ENCODE measurements around the gene LY9.
A peak's percentile ranks its signal among the peaks of the same experiment; 100 is the strongest.

LY9 gene

DNA sequence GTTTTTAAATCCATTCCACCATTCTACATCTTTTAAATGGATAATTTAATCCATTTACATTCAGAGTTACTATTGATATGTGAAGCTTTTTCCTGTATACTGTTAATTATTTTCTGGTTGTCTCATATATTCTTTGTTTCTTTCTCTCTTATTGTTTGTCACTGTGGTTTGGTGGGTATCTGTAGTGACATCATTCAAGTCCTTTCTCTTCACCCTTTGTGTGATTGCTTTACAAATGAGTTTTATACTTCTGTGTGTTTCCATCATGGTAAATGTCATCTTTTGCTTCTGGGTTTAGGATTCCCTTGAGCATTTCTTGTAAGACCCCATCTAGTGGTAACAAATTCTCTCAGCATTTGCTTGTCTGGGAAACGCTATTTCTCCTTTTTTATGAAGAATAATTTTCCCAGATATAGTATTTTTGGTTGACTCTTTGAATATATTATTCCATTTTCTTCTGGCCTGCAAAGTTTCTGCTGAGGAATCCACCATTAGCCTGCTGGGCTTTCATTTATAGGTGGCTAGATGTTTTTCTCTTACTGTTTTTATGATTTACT, 10.2 kb downstream of the LY9 start:
- Histone ChIP-seq H3K9me3 (ENCODE audit: control insufficient read depth, insufficient read depth, low read length) (no peaks in the 10 kb centered on the region), H3K9ac (ENCODE audit: low read depth, low read length) (no peak overlapping the region), H3K27ac (ENCODE audit: low read depth, low read length) (no peak overlapping the region), H3K4me3 (ENCODE audit: low read depth, low read length) (no peak overlapping the region), H3K4me1 (ENCODE audit: control insufficient read depth, insufficient read depth, low read length) (peaks cover 19% of the 10 kb centered on the region), H3K27me3 (ENCODE audit: control insufficient read depth, insufficient read depth, low read length) (no peaks in the 10 kb centered on the region), H3K36me3 (ENCODE audit: control insufficient read depth, insufficient read depth, low read length) (no peaks in the 10 kb centered on the region)

DNA sequence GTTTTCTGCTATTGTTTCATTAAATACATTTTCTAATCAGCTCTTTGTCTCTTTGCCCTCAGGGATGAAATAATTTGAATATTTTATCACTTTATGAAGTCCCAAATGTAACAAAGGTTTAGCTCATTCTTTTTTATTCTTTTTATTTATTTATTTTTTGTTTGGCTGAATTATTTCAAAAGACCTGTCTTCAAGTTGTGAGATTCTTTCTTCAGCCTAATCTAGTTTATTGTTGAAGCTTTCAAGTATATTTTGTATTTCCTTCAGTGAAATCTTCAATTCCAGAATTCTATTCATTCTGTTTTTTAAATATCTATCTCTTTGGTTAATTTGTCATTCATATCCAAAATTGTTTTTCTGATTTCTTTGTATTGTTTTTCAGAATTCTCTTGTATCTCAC, 10.8 kb downstream of the LY9 start:
- Histone ChIP-seq H3K4me3 (ENCODE audit: low read depth, low read length) (no peak overlapping the region), H3K9me3 (ENCODE audit: control insufficient read depth, insufficient read depth, low read length) (no peaks in the 10 kb centered on the region), H3K27ac (ENCODE audit: low read depth, low read length) (no peak overlapping the region), H3K4me1 (ENCODE audit: control insufficient read depth, insufficient read depth, low read length) (peaks cover 20% of the 10 kb centered on the region), H3K36me3 (ENCODE audit: control insufficient read depth, insufficient read depth, low read length) (no peaks in the 10 kb centered on the region), H3K27me3 (ENCODE audit: control insufficient read depth, insufficient read depth, low read length) (no peaks in the 10 kb centered on the region), H3K9ac (ENCODE audit: low read depth, low read length) (no peak overlapping the region)

DNA sequence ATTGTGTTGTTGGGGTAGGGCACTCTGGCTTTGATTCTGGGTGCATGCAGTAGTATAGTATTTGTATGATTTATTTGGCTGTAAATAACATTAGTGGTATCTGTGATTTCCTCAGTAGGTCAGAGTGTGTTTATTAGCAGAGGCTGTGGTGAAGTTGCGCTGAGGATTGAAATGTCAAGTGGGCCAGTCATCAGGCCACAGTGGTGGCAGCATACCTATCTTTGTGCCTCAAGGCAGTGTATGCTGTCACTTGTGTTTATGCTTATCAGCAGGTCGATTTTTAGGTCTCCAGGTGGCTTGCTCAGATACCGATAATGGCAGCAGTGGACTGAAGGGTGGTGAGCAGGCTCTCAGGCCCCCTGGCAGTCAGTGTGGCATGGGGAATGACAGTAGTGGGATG, 11.3 kb downstream of the LY9 start:
- Histone ChIP-seq H3K4me1 (ENCODE audit: control insufficient read depth, insufficient read depth, low read length) (peaks cover 20% of the 10 kb centered on the region), H3K36me3 (ENCODE audit: control insufficient read depth, insufficient read depth, low read length) (no peaks in the 10 kb centered on the region), H3K9me3 (ENCODE audit: control insufficient read depth, insufficient read depth, low read length) (no peaks in the 10 kb centered on the region), H3K9ac (ENCODE audit: low read depth, low read length) (no peak overlapping the region), H3K27ac (ENCODE audit: low read depth, low read length) (no peak overlapping the region), H3K27me3 (ENCODE audit: control insufficient read depth, insufficient read depth, low read length) (no peaks in the 10 kb centered on the region), H3K4me3 (ENCODE audit: low read depth, low read length) (no peak overlapping the region)

DNA sequence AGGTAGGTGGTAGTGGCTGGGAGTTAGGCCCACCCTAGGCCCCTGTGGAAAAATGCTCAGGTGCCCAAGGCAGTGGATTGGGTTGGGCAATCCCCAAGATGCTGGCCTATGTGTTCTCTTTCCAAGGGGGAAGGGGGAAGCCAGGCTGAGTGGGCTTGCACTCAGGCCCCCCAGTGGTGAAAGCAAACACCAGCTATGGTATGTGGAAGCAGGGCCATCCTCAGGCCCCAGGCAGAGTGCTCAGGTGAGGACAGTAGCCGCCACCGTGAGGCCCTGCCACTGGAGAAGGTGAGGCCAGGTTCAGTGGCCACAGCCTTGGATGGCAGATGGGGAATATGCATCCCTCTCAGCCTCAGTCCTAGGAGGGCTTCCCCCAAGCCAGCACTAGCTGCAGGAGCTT, 11.8 kb downstream of the LY9 start:
- H3K27me3 ChIP-seq (ENCODE audit: control insufficient read depth, insufficient read depth, low read length): no peaks in the 10 kb centered on the region
- H3K4me3 ChIP-seq (ENCODE audit: low read depth, low read length): no peak overlapping the region
- H3K9ac ChIP-seq (ENCODE audit: low read depth, low read length): no peak overlapping the region
- no peaks in the 10 kb centered on the region for H3K36me3 ChIP-seq (ENCODE audit: control insufficient read depth, insufficient read depth, low read length)
- no peaks in the 10 kb centered on the region for H3K9me3 ChIP-seq (ENCODE audit: control insufficient read depth, insufficient read depth, low read length)
- H3K27ac ChIP-seq (ENCODE audit: low read depth, low read length): no peak overlapping the region
- H3K4me1 ChIP-seq (ENCODE audit: control insufficient read depth, insufficient read depth, low read length): peaks cover 20% of the 10 kb centered on the region

DNA sequence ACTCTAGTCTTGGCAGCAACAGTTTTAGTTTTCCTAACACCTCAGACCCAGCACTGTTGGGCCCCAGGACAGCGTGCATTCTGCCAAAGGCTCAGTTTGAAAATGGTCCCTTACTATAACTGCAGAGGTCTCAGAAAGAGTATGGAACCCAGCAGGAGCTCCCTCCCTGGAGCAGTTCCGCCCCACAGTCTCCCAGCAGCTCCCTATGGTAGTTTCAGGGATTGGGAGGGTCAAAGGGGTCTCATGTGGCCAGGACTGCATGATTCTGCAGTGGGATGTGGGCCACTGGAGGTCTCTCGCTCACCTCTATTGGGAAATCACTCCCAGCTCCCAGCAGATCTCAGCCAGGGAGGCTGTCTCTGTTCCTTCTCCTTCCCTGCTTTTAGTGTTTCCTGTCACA, 12.3 kb downstream of the LY9 start:
- H3K36me3 ChIP-seq (ENCODE audit: control insufficient read depth, insufficient read depth, low read length): no peaks in the 10 kb centered on the region
- H3K4me1 ChIP-seq (ENCODE audit: control insufficient read depth, insufficient read depth, low read length): peaks cover 20% of the 10 kb centered on the region
- H3K9ac ChIP-seq (ENCODE audit: low read depth, low read length): no peak overlapping the region
- no peaks in the 10 kb centered on the region for H3K27me3 ChIP-seq (ENCODE audit: control insufficient read depth, insufficient read depth, low read length)
- no peak overlapping the region for H3K27ac ChIP-seq (ENCODE audit: low read depth, low read length)
- no peaks in the 10 kb centered on the region for H3K9me3 ChIP-seq (ENCODE audit: control insufficient read depth, insufficient read depth, low read length)
- no peak overlapping the region for H3K4me3 ChIP-seq (ENCODE audit: low read depth, low read length)

DNA sequence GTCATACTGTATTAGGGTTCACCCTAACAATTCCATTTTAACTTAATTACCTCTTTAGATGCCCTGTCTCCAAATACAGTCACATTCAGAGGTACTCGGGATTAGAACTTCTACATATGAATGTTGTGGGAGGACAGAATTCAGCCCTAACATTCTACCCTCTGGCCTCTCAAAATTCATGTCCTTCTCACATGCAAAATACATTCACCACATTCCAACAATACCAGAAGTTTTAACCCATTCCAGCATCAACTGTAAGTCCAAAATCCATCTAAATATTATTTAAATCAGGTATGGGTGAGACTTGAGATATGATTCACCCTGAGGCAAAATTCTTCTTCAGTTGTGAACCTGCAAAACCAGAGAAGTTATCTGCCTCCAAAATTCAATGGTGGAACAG, 14.5 kb downstream of the LY9 start:
- no peaks in the 10 kb centered on the region for H3K36me3 ChIP-seq (ENCODE audit: control insufficient read depth, insufficient read depth, low read length)
- H3K9ac ChIP-seq (ENCODE audit: low read depth, low read length): no peak overlapping the region
- H3K4me3 ChIP-seq (ENCODE audit: low read depth, low read length): no peak overlapping the region
- no peaks in the 10 kb centered on the region for H3K9me3 ChIP-seq (ENCODE audit: control insufficient read depth, insufficient read depth, low read length)
- H3K27ac ChIP-seq (ENCODE audit: low read depth, low read length): peak overlapping the region; percentile 44
- H3K4me1 ChIP-seq (ENCODE audit: control insufficient read depth, insufficient read depth, low read length): peaks cover 20% of the 10 kb centered on the region
- H3K27me3 ChIP-seq (ENCODE audit: control insufficient read depth, insufficient read depth, low read length): no peaks in the 10 kb centered on the region

DNA sequence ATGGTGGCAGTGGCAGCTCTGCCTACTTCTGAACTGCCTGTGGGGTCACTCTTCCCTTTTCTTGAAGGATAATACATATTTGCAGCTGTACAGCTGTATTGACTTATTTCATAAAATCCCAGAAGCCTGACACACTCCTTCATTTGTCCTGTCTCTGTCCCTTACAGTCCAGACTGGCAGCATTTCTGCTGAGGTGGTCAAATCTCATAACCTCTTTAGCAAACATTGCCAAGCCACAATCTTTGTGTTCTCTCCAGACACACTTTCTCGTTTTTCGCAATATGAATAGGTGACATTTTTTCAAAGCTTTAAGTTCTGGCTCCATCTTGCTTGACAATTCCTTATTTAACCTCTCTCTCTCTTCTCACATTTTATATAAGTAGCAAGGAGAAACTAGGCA, 15.2 kb downstream of the LY9 start:
- Histone ChIP-seq H3K27me3 (ENCODE audit: control insufficient read depth, insufficient read depth, low read length) (no peaks in the 10 kb centered on the region), H3K9ac (ENCODE audit: low read depth, low read length) (no peak overlapping the region), H3K4me1 (ENCODE audit: control insufficient read depth, insufficient read depth, low read length) (peaks cover 20% of the 10 kb centered on the region), H3K4me3 (ENCODE audit: low read depth, low read length) (no peak overlapping the region), H3K27ac (ENCODE audit: low read depth, low read length) (no peak overlapping the region), H3K9me3 (ENCODE audit: control insufficient read depth, insufficient read depth, low read length) (no peaks in the 10 kb centered on the region), H3K36me3 (ENCODE audit: control insufficient read depth, insufficient read depth, low read length) (no peaks in the 10 kb centered on the region)

DNA sequence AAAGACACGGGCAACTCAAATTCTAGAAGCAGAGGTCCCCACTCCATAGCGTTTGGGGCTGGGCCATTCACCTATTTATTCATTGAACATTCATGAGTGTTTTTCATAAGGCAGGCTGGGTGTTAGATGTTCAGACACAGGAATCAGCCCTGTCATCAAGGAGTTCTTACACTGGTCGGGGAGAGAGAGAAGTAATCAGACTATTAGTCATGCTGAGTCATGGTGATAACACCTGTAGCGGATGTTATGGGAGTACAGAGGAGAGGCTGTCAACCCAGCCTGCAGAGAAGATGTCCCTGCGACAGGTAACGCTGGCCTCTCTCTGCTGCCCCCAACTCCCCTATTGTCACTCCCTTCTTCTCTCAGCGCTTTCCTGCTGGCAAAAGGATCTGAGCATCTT, 17.2 kb downstream of the LY9 start:
- H3K4me1 ChIP-seq (ENCODE audit: control insufficient read depth, insufficient read depth, low read length): peaks cover 18% of the 10 kb centered on the region
- H3K27me3 ChIP-seq (ENCODE audit: control insufficient read depth, insufficient read depth, low read length): no peaks in the 10 kb centered on the region
- no peaks in the 10 kb centered on the region for H3K36me3 ChIP-seq (ENCODE audit: control insufficient read depth, insufficient read depth, low read length)
- H3K9ac ChIP-seq (ENCODE audit: low read depth, low read length): no peak overlapping the region
- no peaks in the 10 kb centered on the region for H3K9me3 ChIP-seq (ENCODE audit: control insufficient read depth, insufficient read depth, low read length)
- H3K4me3 ChIP-seq (ENCODE audit: low read depth, low read length): no peak overlapping the region
- H3K27ac ChIP-seq (ENCODE audit: low read depth, low read length): no peak overlapping the region

DNA sequence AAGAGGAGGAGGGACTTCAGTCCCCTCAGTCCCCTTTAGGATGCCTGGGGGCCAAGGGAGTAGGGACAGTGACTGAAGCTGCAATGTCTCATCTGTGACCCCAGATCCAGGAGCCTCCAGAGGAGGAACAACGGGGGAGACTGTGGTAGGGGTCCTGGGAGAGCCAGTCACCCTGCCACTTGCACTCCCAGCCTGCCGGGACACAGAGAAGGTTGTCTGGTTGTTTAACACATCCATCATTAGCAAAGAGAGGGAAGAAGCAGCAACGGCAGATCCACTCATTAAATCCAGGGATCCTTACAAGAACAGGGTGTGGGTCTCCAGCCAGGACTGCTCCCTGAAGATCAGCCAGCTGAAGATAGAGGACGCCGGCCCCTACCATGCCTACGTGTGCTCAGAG, 18.3 kb downstream of the LY9 start:
- no peaks in the 10 kb centered on the region for H3K9me3 ChIP-seq (ENCODE audit: control insufficient read depth, insufficient read depth, low read length)
- peaks cover 21% of the 10 kb centered on the region for H3K4me1 ChIP-seq (ENCODE audit: control insufficient read depth, insufficient read depth, low read length)
- no peak overlapping the region for H3K27ac ChIP-seq (ENCODE audit: low read depth, low read length)
- no peak overlapping the region for H3K4me3 ChIP-seq (ENCODE audit: low read depth, low read length)
- no peaks in the 10 kb centered on the region for H3K36me3 ChIP-seq (ENCODE audit: control insufficient read depth, insufficient read depth, low read length)
- no peaks in the 10 kb centered on the region for H3K27me3 ChIP-seq (ENCODE audit: control insufficient read depth, insufficient read depth, low read length)
- no peak overlapping the region for H3K9ac ChIP-seq (ENCODE audit: low read depth, low read length)

DNA sequence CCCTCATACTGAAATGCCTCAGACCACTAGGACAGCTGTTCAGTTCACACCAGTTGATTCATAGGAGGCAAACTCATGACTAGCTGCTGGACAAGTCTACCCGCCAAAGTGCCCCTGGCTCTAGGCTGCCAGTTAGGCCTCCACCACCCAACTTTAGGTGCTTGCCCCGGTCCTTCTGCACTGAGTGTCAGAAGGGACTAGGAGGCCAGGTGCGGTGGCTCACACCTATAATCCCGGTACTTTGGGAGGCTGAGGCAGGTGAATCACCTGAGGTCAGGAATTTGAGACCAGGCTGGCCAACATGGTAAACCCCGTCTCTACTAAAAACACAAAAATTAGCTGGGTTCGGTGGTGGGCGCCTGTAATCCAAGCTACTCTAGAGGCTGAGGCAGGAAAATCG, 18.9 kb downstream of the LY9 start:
- H3K4me3 ChIP-seq (ENCODE audit: low read depth, low read length): no peak overlapping the region
- no peaks in the 10 kb centered on the region for H3K36me3 ChIP-seq (ENCODE audit: control insufficient read depth, insufficient read depth, low read length)
- H3K27me3 ChIP-seq (ENCODE audit: control insufficient read depth, insufficient read depth, low read length): no peaks in the 10 kb centered on the region

DNA sequence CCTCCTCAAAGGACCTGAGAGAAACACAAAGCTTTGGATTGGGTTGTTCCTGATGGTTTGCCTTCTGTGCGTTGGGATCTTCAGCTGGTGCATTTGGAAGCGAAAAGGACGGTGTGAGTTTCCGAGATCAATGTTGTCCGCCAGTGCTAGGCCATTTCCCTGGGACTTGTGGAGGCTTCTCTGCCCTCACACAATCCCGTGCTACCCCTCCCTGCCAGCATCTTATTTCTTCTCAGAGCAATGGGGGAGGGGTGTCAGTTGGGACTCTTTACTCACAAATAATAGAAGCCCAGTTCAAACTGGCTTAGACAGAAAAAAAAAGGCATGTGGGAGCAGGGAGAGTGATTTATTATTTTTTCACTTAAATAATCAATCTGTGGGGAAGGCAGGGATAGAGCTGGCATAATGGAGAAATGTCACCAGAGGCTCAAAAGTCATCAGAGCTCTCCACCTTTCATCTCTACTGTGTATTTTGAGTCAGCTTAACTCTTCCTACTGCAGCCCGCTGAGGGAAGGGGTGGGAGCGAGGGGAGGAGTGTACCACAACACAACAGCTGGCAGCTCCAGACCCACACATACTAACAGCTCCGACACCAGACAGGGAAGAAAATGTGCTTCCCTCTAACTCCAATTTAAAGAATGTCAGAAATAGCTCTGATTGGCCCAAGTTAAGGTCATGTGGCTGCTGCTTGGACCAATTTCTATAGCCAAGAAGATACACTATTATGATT, 22.4 kb downstream of the LY9 start:
- peaks cover 6% of the 10 kb centered on the region for H3K4me1 ChIP-seq (ENCODE audit: control insufficient read depth, insufficient read depth, low read length)
- H3K27ac ChIP-seq (ENCODE audit: low read depth, low read length): no peak overlapping the region
- H3K9me3 ChIP-seq (ENCODE audit: control insufficient read depth, insufficient read depth, low read length): no peaks in the 10 kb centered on the region
- H3K9ac ChIP-seq (ENCODE audit: low read depth, low read length): no peak overlapping the region
- no peak overlapping the region for H3K4me3 ChIP-seq (ENCODE audit: low read depth, low read length)
- no peaks in the 10 kb centered on the region for H3K36me3 ChIP-seq (ENCODE audit: control insufficient read depth, insufficient read depth, low read length)
- no peaks in the 10 kb centered on the region for H3K27me3 ChIP-seq (ENCODE audit: control insufficient read depth, insufficient read depth, low read length)

More for the DNA sequence above, 18.9 kb downstream of the LY9 start:
- Histone ChIP-seq H3K27ac (ENCODE audit: low read depth, low read length) (no peak overlapping the region), H3K4me1 (ENCODE audit: control insufficient read depth, insufficient read depth, low read length) (peaks cover 18% of the 10 kb centered on the region), H3K9me3 (ENCODE audit: control insufficient read depth, insufficient read depth, low read length) (no peaks in the 10 kb centered on the region), H3K9ac (ENCODE audit: low read depth, low read length) (no peak overlapping the region)
